ENCODE data around the gene ZNF425.

Gene ZNF425

DNA sequence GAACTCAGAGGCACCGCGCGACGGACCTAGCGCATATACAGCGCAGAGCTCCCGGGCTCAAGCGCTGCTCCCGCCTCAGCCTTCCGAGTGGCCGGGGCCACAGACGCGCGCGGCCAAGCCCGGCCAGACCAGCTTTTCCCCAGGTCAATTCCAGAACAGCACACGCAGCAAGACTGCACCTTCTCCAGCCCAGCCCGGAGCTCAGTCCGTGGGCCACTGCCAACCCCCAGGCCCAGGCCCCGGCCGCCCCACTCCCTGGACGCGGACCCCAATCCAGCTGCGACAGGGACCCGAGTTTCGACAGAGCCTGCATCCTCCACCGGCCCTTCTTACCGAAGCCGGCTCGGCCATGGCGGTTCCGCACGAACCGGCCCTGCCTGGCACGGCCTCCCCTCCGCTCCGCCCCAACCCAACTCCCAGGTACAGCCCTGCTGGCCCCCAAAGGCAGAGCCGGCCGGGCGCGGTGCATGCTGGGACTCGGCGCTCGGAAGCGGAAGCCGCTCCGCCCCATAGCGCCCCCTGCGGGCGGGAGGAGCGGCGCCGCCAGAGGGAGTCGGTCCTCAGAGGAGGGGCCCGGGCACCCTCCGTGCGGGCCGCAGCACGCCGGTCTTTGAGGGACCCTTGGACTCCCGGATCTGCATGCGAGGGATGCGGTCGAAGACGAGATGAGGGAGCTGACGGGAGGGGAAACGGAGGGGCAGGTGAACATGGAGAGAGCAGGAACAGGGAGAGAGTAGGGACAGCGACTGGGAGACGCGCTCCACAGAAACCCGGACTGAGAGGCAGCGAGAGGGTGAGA, at the start of gene ZNF425:
Gene ZNF425 (minus strand): TSS at position 462 of the 799 bp plus-strand sequence. CDS start 111 bp downstream, at position 351.
- peaks cover 20% of the 10 kb centered on the region for H3K4me1 Mint-ChIP-seq (ENCODE audit: low read depth)
- H3K36me3 Mint-ChIP-seq = peaks cover 8% of the 10 kb centered on the region
- peak within 1 kb of the TSS; percentile 98 for H3K4me3 Mint-ChIP-seq
- no peaks in the 10 kb centered on the region for H3K9me3 Mint-ChIP-seq (ENCODE audit: low read depth)
- H3K27me3 Mint-ChIP-seq = no peaks in the 10 kb centered on the region
- peak within 1 kb of the TSS; percentile 99 for H3K27ac Mint-ChIP-seq

DNA sequence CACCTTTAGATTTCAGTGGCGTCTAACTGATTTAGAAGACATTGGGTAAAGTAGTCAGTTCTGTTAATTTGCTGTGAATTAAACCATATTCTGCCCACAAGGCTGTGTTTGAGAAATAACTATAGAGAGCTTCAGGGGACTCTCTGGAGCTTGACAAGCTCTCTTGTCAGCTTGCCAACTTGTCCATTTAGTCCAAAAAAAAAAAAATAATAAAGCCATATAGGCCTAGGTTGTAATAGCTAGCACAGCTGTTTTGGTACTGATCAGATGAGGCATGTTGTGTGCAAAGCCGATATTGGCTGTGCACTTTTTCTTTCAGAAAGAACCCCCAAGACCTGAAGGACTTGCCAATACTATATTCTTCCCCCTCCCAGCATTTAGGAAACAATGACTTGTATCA, 49.0 kb upstream of the ZNF425 start:
- H3K4me3 Mint-ChIP-seq = no peak overlapping the region
- no peaks in the 10 kb centered on the region for H3K9me3 Mint-ChIP-seq (ENCODE audit: low read depth)
- no peaks in the 10 kb centered on the region for H3K27me3 Mint-ChIP-seq
- no peak overlapping the region for H3K27ac Mint-ChIP-seq
- H3K4me1 Mint-ChIP-seq (ENCODE audit: low read depth) = no peaks in the 10 kb centered on the region
- H3K36me3 Mint-ChIP-seq = peaks cover 11% of the 10 kb centered on the region

DNA sequence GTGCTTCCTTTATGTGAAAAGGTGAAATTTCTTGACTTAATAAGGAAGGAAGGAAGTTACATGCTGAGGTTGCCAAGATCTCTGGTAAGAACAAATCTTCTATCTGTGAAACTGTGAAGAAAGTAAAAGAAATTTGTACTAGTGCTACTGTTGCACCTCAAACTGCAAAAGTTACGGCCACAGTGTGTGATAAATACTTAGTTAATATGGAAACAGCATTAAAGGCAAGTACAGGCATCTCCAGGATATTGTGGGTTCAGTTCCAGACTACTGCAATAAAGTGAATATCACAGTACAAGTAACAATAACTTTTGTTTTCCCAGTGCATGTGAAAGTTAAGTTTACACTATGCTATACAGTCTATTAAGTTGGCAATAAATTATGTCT, 46.4 kb upstream of the ZNF425 start:
- no peaks in the 10 kb centered on the region for H3K27me3 Mint-ChIP-seq

DNA sequence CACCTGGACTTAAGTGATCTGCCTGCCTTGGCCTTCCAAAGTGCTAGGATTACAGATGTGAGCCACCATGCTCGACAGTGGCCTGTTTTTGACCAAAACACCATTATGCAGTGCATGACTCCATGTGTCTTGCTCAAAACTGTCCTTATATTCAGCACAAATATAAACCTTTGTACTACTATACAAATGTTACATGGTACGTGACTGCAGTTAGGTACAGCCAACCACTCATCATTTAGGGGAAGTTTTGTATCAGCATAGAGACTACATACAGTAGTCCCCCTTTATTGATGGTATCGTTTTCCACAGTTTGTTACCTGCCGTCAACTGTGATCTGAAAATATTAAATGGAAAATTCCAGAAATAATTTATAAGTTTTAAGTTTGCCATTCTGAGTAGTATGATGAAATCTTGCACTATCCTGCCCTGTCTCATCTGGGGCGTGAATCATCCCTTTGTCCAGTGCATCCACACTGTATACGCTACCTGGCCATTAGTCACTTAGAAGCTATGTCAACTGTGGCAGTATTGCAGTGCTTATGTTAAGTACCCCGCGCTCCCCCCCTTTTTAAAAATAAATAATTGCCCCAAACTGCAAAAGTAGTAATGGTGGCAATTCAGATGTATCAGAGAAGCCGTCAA, 45.9 kb upstream of the ZNF425 start:
- Mint-ChIP-seq H3K27me3 (no peaks in the 10 kb centered on the region), H3K9me3 (ENCODE audit: low read depth) (no peaks in the 10 kb centered on the region), H3K4me1 (ENCODE audit: low read depth) (no peaks in the 10 kb centered on the region), H3K4me3 (no peak overlapping the region), H3K36me3 (peaks cover 6% of the 10 kb centered on the region), H3K27ac (no peak overlapping the region)

More for the DNA sequence above, 46.4 kb upstream of the ZNF425 start:
- H3K36me3 Mint-ChIP-seq = peaks cover 8% of the 10 kb centered on the region
- H3K27ac Mint-ChIP-seq = no peak overlapping the region
- no peaks in the 10 kb centered on the region for H3K9me3 Mint-ChIP-seq (ENCODE audit: low read depth)
- no peak overlapping the region for H3K4me3 Mint-ChIP-seq
- H3K4me1 Mint-ChIP-seq (ENCODE audit: low read depth) = no peaks in the 10 kb centered on the region

DNA sequence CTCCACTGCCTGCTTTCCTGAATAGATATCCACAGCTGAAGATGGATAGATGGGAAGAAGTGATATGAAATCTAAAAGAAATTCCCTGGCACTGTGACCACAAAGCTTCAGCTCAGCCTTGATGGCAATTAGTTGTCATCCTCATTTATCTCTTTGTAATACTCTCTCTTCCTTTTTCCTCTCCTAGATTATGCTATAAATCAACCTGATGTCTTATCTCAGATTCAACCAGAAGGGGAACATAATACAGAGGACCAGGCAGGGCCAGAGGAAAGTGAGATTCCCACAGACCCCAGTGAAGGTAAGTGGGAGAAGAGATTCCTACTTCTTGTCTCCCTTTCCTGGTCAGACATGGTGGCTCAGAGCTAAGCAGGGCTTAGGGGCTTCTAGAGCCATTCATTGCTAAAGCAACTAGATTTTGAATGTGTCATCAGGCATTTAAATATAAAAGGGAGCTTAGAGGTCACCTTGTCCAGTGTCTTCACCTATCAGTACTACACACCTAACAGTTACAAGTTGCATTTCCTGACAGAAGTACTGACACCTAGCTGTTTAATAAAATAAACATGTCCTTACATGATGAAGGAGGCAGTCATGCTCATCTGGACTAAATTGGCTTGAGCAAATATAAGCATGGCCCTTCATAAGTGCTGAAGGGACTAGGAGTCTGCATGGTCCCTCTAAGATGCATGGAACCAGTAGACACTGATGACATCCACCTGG, 40.7 kb upstream of the ZNF425 start:
- H3K27me3 Mint-ChIP-seq = no peaks in the 10 kb centered on the region
- no peaks in the 10 kb centered on the region for H3K4me1 Mint-ChIP-seq (ENCODE audit: low read depth)
- peaks cover 3% of the 10 kb centered on the region for H3K36me3 Mint-ChIP-seq
- H3K4me3 Mint-ChIP-seq = no peak overlapping the region
- no peaks in the 10 kb centered on the region for H3K9me3 Mint-ChIP-seq (ENCODE audit: low read depth)
- H3K27ac Mint-ChIP-seq = peak overlapping the region; percentile 73

DNA sequence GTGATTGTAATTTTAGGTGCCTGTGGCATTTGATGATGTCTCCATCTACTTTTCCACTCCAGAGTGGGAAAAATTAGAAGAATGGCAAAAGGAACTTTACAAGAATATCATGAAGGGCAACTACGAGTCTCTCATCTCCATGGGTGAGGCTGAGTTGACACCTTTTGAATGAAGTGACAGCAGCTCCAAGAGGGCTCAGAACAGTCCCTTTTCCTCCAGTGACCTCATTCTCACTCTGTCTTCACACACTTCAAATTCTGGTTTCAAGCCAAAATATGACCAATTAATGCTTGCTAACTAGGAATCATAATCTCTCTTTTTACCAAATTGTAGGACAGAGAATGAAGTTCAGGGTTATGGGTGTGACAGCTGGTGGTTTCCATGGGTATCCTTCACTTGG, 40.0 kb upstream of the ZNF425 start:
- Mint-ChIP-seq H3K9me3 (ENCODE audit: low read depth) (no peaks in the 10 kb centered on the region), H3K4me3 (no peak overlapping the region), H3K36me3 (peaks cover 3% of the 10 kb centered on the region), H3K27me3 (no peaks in the 10 kb centered on the region), H3K4me1 (ENCODE audit: low read depth) (no peaks in the 10 kb centered on the region), H3K27ac (peak overlapping the region; percentile 73)

DNA sequence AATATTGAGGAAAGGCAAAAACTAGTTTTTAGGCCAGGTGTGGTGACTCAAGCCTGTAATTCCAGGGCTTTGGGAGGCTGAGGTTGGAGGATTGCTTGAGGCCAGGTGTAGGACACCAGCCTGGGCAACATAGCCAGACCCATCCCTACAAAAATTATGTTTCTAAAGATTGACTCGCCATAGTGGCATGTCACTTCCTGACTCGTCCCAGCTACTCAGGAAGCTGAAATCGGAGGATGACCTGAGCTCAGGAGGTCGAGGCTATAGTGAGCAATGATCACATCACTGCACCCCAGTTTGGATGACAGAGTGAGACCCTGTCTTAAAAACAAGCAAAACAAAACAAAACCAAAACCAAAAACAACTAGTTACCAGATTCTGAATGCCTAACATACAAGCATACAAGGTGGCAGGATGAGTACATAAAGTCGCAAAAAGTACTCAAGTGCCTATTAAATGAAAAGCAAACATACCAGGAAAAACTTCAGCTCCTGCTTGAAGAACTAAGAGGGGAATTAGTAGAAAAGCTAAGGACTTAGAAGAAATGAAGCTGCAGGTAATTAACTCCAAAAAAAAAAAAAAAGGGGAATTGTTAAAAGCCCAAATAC, 35.2 kb upstream of the ZNF425 start:
- no peaks in the 10 kb centered on the region for H3K9me3 Mint-ChIP-seq (ENCODE audit: low read depth)
- no peak overlapping the region for H3K4me3 Mint-ChIP-seq
- no peak overlapping the region for H3K27ac Mint-ChIP-seq
- no peaks in the 10 kb centered on the region for H3K27me3 Mint-ChIP-seq
- H3K4me1 Mint-ChIP-seq (ENCODE audit: low read depth) = peaks cover 12% of the 10 kb centered on the region
- peaks cover 9% of the 10 kb centered on the region for H3K36me3 Mint-ChIP-seq

- Mint-ChIP-seq H3K27ac (peak overlapping the region; percentile 54), H3K4me3 (no peak overlapping the region), H3K9me3 (ENCODE audit: low read depth) (no peaks in the 10 kb centered on the region), H3K27me3 (no peaks in the 10 kb centered on the region), H3K36me3 (peaks cover 12% of the 10 kb centered on the region), H3K4me1 (ENCODE audit: low read depth) (peaks cover 27% of the 10 kb centered on the region)
Observed at GRCh38 chr7:149156898-149157297, 30.8 kb upstream of the ZNF425 start.

- peaks cover 33% of the 10 kb centered on the region for H3K4me1 Mint-ChIP-seq (ENCODE audit: low read depth)
- H3K9me3 Mint-ChIP-seq (ENCODE audit: low read depth) = no peaks in the 10 kb centered on the region
- no peak overlapping the region for H3K27ac Mint-ChIP-seq
- no peaks in the 10 kb centered on the region for H3K27me3 Mint-ChIP-seq
- H3K4me3 Mint-ChIP-seq = no peak overlapping the region
- peaks cover 10% of the 10 kb centered on the region for H3K36me3 Mint-ChIP-seq
Observed at GRCh38 chr7:149154056-149154455, 27.9 kb upstream of the ZNF425 start.

DNA sequence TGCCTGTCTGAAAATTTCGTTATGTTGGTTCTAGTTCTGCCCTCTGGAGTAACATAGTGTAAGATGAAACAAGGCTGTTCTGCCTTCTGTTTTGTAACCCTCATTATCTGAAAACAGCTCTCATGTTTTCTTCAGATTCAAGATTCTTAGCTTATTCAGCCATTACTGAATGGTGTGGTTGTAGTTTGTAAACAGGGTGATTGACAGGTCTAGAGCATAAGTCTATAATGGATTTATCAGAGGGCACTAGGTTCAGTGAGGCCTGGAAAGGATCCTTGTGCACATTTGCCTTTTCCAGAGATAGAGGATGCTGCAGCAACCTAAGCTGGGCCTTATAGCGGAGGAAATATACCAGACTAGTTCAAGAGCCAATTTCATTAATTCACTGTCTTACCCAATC, 27.2 kb upstream of the ZNF425 start:
- Mint-ChIP-seq H3K9me3 (ENCODE audit: low read depth) (no peaks in the 10 kb centered on the region), H3K27me3 (no peaks in the 10 kb centered on the region), H3K4me1 (ENCODE audit: low read depth) (peaks cover 38% of the 10 kb centered on the region), H3K36me3 (peaks cover 10% of the 10 kb centered on the region), H3K27ac (no peak overlapping the region), H3K4me3 (no peak overlapping the region)

GRCh38 chr7:149150981-149151380, 24.9 kb upstream of the ZNF425 start:
- Mint-ChIP-seq H3K27ac (peak overlapping the region; percentile 5), H3K9me3 (ENCODE audit: low read depth) (no peaks in the 10 kb centered on the region), H3K4me3 (peak overlapping the region; percentile 1), H3K27me3 (no peaks in the 10 kb centered on the region), H3K4me1 (ENCODE audit: low read depth) (peaks cover 39% of the 10 kb centered on the region), H3K36me3 (peaks cover 4% of the 10 kb centered on the region)

DNA sequence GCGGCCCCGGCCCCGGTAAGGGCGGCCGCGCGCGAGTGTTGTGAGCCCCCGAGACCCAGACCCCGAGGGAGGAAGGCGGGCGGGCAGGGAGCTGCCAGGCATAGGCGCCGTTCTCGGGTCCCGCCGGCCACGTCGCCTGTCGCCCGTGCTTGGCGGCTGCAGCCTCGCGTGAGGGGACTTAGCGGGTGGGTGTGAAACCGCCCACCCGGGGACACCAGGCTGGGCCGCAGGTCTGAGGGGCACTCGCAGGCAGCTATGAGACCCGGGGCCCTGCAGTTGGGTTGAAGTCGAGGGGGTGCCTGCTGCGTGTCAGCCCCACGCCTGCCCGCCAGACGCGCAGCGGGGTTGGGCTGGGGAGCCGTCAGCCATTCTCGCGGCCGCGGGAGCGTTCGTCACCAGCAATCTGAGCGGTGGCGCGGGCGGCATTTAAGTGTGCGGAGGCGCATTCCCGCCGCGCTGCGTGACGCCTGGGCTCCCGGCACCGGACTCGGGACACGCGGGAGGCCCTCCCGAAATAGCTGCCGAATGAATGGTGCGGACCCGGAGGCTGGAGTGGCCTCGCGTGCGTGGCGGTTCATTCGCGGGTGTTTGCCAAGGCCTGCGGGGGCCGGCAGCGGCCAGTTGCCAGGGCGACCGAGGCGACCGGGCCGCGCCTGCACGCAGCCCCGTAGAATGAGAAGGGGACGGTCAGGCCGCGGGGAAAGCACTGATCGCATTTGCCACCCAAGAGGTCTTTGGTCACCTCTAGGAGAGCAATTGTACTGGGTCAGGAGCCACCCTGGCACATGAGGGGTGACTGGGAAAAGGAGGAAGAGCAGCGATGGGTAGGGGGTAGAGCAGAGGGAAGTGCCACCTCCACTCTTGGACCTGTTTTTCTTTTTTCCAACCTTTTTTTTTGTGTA, 21.9 kb upstream of the ZNF425 start:
- H3K9me3 Mint-ChIP-seq (ENCODE audit: low read depth) = no peaks in the 10 kb centered on the region
- H3K4me3 Mint-ChIP-seq = peak overlapping the region; percentile 89
- peak overlapping the region; percentile 79 for H3K27ac Mint-ChIP-seq
- no peaks in the 10 kb centered on the region for H3K27me3 Mint-ChIP-seq
- H3K4me1 Mint-ChIP-seq (ENCODE audit: low read depth) = peaks cover 37% of the 10 kb centered on the region
- no peaks in the 10 kb centered on the region for H3K36me3 Mint-ChIP-seq

DNA sequence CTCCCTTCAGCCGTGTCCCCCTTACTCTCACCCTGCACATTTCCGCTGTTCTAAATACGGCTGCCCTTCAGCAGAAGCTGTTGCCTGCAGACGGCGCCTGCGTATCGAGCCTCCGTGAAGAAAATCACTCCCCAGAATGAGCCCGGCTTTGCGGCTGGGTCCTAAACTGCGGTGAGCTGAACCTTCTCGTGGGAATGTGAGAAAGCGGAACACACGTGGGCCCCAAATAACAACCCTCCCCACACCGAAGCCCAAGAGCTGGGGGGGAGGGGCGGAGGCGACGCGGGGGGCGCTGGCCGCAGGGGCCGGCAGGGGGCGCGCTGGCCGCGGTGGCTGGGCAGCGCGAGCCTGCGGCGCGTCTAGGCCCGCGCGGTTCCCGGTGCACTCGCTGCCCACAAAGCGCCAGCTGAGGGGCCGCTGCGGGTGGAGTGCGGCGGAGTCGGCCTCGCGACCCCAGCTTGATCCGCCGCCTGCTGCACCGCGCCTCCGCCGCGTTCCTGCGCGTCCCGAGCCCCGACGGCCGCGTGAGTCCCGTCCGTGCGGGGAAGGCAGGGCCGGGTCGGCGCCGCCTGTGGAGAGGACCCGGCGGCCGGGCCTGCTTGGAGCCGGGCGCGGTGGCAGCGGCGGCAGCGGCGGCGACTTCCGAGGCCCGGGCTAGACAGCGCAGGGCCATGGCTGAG, 21.1 kb upstream of the ZNF425 start, which contains the start of gene ZNF398:
Gene ZNF398 (plus strand): TSS at position 382 of the 680 bp plus-strand sequence. CDS start 290 bp downstream, at position 672.
- Mint-ChIP-seq H3K9me3 (ENCODE audit: low read depth) (no peaks in the 10 kb centered on the region), H3K36me3 (no peaks in the 10 kb centered on the region), H3K27ac (peak within 1 kb of the TSS; percentile 92), H3K4me1 (ENCODE audit: low read depth) (peaks cover 34% of the 10 kb centered on the region), H3K4me3 (peak within 1 kb of the TSS; percentile 91), H3K27me3 (no peaks in the 10 kb centered on the region)
